Stimulated activated CD8-positive, alpha-beta memory T cell treated with anti-CD3 and anti-CD28 coated beads, Interleukin-4, amount 100 ng/mL, for 24 hours (primary cell): ENCODE data around the gene CACNA1B.
"Not testable (repeated sequence)": the region's sequence is repeated elsewhere in the genome, so short reads cannot be mapped to it uniquely, and the experiment has no call there.

Experiments used
- DNase-seq: peaks from one replicate; pipeline ENCODE4 v3.0.0-alpha.2; 2020; ENCODE audit warnings: low read depth

The CACNA1B gene

GRCh38 chr9:137889966-137890365 lies 12.4 kb downstream of the CACNA1B start:
- DNase-seq = not testable (repeated sequence)

- DNase-seq = not testable (repeated sequence)
Observed at GRCh38 chr9:137890768-137891587, 13.4 kb downstream of the CACNA1B start.

DNA sequence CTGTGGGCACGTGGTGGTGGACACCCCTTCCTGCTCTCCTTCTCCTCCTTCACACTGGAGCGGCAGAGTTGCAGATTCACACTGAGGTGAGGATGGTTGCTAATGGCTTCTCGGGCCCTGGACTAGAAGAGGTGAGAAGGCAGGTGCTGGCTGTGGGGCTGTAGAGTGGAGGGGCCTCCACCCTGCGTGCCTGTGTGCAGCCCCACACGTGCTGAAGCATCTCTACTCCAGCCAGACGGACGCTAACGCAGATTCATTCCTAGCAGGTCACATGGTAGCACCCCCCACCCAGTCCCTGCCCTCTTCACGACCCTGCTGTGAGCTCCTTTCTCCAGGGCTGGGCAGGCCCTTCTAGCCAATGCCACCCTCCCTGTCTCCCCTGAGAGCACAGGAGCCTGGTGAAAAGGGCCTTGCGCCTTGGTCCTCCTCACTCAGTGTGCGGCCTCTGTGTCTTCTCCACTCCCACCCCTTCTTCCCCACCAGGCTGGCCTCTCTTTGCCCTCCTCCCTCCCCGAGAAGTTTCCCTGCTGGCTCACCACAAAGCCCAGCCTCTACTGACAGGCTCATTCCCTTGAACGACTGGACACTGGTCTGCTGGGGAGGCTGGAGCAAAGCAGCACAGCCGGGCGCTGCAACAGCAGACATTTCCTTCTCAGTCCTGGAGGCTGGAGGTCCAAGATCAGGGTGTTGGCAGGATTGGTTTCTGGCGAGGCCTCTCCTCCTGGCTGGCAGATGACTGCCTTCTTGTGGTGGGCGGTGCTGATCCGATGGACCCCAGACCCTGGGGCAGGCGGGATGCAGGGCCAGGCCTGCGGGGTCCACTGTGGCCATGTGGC lies 14.2 kb downstream of the CACNA1B start:
- no peak for DNase-seq

DNA sequence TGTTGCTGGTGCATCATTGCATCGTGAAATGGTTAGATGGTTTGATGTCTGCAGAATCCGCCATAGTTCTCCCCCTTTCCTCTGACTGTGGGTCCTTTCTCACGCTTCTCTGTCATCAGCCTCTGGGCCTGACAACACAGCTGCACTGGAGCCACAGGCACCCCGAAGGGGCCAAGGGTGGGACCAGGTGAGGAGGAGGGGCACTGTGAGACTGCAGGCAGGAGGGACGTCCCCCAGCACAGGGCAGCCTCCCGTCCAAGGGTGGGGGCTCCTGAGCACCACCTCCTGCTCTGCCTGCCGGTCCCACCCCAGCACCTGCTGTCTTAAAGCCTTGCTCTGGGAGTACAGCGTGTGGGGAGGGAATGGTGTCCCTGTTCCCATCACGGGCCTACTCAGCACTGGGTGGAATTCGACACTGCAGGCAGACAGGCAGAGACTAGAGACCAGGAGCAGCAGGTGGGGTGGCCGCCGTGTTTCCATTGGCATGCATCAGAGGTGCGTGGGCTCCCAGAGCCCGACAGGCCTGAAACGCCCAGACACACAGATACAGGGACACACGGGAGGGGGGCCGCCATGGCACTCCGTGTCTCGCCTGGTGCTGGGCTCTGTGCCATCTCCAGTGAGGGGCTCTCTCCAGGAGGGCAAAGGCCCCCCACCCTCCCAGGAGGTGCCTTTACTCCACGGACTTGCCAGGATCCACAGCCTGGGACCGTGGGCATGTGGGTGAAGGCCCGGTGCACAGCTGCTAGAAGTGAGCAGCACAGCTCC lies 15.0 kb downstream of the CACNA1B start:
- DNase-seq = no peak

DNA sequence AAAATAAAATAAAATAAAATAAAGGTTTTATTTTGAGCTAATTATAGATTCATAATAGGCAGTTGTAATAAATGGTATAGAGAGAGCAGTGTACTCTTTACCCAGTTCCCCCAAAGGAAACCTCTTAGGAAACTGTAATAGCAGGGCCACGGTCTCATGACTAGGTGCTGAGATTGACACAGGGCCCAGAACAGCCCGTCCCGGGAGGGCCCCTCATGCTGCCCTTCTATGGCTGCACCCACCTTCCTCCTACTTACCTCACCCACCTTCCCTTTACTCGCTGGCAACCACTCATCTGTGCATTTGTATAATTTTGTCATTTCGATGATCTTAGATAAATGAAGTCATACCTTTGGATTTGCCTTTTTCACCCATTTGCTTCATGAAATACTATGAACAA lies 16.1 kb downstream of the CACNA1B start:
- DNase-seq = no peak

GRCh38 chr9:137899551-137900360 lies 22.2 kb downstream of the CACNA1B start:
- DNase-seq = no peak

DNA sequence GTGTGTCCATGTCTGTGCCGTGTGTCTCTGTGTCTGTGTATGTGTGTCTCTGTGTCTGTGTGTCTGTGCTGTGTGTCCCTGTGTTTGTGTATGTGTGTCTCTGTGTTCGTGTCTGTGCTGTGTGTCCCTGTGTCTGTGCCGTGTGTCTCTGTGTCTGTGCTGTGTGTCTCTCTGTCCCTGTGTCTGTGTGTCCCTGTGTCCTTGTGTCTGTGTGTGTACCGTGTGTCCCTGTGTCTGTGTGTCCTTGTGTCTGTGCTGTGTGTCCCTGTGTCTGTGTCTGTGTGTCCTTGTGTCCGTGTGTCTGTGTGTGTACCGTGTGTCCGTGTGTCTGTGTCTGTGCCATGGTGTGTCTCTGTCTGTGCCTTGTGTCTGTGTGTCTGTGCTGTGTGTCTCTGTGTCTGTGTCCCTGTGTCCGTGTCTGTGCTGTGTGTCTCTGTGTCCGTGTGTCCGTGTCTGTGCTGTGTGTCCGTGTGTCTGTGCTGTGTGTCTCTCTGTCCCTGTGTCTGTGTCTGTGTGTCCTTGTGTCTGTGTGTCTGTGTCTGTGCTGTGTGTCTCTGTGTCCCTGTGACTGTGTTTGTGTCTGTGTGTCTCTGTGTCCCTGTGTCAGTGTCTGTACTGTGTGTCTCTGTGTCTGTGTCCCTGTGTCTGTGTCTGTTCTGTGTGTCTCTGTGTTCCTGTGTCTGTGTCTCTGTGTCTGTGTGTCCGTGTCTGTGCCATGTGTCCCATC lies 23.2 kb downstream of the CACNA1B start:
- no peak for DNase-seq

DNA sequence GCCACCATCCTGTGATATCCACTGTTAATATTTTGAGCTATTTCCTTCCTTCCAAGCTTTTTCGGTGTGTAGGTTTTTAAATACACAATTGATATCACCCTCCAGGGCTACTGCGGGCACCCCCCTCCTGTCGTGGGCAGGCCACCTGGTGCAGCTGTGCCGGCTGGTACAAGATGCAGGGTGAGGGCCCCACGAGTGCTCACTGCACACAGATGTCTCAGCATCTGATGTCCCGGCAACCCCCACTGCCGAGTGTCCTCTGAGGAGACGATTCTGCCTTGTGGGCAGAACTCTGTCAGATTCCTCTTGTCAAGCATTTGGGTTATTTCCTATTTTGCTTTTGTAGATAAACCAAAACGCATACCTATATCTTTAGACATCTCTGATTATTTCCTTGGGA lies 25.1 kb downstream of the CACNA1B start:
- no peak for DNase-seq

- no peak for DNase-seq
Observed at GRCh38 chr9:137905740-137906139, 28.2 kb downstream of the CACNA1B start.

GRCh38 chr9:137907776-137908175 lies 30.2 kb downstream of the CACNA1B start:
- DNase-seq = no peak

DNA sequence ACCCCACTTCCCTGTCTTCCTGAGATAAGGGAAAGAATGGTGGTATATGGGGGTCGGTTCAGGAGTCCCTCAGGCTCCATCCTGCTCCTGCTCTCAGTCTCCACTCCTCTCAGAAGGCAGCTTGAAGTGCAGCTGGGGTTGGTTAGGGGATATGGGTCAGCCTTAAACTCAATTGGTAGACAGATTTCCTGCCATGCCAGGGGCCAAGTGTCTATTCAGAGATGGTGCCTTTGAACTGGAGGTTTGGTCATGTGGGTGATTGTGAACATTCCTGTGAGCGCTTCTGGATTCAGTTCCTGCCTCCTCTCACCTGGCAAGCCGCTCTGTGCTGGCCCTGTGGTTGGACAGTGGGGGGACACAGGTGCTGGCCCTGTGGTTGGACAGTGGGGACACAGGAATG lies 35.1 kb downstream of the CACNA1B start:
- no peak for DNase-seq

GRCh38 chr9:137913132-137913531 lies 35.5 kb downstream of the CACNA1B start:
- DNase-seq = no peak

DNA sequence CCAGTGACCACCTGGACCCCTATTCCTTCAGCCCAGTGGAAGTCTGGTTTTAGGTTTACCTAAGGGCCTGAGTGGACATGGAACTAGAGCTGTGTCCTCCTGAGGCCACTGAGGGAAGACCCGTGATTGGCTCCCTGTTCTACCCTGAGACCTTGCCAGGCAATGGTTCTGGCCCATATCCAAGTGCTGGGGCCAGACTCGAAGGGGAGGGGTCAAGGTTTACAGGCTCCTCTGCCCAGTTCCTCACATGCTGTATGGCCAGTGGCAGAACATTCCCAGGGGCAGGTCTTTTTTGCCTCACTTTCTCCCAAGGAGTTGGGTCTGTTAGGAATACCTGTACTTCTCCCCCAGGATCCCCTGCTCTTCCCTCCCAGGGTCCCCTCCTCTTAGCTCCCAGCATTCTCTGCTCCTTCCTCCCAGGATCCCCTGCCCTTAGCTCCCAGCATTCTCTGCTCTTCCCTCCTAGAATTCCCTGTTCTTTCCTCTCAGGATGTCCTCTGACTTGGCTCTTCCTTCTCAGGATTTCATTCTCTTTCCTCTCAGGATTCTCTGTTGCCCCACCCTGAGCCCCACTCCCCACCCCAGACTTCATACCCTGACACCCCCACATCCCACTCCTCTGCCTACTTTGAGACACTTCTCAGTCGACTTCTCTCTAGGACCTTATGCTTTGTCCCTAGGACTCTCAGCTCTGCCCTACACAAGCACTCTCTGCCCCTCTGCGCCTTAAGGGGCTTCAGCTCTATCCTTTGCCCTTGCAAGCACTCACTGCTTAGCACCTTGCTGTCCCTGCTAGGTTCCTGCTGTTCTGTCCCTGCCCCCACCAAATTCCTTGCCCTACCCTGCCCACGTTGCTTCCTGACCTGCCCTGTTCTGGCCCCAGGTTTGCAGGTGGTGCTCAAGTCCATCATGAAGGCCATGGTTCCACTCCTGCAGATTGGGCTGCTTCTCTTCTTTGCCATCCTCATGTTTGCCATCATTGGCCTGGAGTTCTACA lies 36.5 kb downstream of the CACNA1B start:
- no peak for DNase-seq

GRCh38 chr9:137916540-137916939 lies 39.0 kb downstream of the CACNA1B start:
- no peak for DNase-seq

- DNase-seq = no peak
Observed at GRCh38 chr9:137917116-137917515, 39.5 kb downstream of the CACNA1B start.

DNA sequence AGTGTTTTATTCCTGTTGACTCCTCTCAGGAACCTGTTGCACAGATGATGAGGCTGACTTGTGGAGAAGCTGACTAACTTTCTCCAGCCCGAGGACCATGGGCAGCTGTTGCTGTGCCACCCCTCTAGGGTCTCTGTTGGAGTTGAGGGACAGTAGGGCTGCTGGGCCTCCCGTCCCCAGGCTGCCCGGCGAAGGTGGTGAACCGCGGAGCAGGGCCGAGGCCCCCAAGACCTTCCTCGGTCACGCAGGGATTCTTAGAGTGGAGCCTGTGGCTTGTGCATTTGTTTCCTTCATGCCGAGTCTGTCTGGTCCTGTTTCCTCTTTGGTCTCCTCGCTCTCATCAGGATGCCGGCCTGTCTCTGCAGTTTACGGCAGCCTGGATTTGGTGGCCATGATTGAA lies 40.2 kb downstream of the CACNA1B start:
- DNase-seq = no peak

DNA sequence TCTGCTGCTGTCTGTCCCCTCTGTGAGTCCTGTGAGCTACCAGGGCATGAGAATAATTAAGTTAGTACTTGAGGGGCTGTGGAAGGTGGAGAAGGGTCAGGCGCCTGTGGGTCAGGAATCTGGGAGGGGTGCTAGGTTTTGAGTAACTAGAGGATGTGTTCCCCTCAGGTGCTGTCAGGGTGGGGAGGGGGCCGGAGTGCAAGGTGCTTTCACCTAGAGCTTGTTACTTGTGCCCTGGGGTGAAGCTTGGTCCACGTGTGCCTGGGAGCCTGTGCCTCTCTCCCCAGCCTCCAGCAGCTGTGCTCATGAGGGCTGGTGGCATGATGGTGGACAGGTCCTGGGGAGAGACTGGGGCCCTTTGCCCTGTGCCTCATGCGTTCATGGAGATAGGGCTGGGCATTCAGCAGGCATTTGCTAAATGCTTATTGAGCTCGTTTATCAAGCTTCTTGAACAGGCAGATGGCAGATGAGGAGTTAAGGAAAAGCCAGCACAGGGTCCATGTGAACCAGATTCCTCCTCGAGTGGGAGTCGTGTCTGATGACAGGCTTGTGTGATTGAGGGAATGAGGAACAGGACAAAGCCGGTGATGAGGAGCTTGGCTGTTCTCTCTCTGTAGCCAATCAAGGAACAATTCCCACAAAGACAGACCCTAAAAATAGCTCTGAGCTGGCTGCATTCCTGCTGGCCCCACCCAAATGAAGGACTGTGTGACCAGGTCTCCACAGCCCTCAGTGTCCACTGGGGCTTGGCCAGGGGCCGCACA lies 40.9 kb downstream of the CACNA1B start:
- no peak for DNase-seq

GRCh38 chr9:137919095-137919465 lies 41.5 kb downstream of the CACNA1B start:
- no peak for DNase-seq

DNA sequence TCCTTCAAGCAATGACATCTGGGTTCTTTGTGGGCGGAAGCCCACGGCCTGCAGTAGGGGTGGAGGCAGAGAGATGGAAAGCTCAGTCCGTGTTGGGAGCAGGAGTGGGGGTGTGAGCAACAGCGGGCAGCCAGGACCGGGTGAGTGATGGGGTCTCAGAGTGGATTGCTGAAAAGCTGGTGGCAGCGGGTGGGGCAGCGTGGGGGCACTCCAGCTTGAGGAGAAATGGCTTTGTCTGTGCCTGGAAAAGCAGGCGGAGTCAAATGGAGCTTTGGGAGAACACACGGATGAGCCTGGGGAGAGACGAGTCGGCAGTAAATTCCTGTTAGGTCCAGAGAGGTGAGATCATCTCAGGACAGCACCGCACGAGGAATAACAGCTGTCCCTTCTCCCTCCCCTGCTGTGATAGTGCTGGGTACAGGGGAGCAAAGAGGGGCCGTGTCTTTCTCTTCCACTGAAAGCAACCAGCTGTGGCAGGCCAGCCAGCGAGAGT lies 42.1 kb downstream of the CACNA1B start:
- DNase-seq = no peak
